Activated CD4-positive, alpha-beta T cell treated with anti-CD3 and anti-CD28 coated beads for 4 hours (primary cell): ENCODE measurements around the gene SLC35E4.
A peak's percentile ranks its signal among the peaks of the same experiment; 100 is the strongest.
"Not testable (repeated sequence)": the region's sequence is repeated elsewhere in the genome, so short reads cannot be mapped to it uniquely, and the experiment has no call there.

Experiments
- DNase-seq, 2 donors: peaks; one replicate each; pipeline ENCODE4 v3.0.0-alpha.2; 2020

The SLC35E4 gene

GRCh38 chr22:30635273-30636225 is at the start of gene SLC35E4:
Gene SLC35E4 (plus strand): TSS chr22:30635781. CDS start chr22:30636451, 670 bp downstream.
- DNase-seq, result peak; percentile 97 to 98

- no peak for DNase-seq
Measured at GRCh38 chr22:30586414-30586813, 49.2 kb upstream of the SLC35E4 start.

DNA sequence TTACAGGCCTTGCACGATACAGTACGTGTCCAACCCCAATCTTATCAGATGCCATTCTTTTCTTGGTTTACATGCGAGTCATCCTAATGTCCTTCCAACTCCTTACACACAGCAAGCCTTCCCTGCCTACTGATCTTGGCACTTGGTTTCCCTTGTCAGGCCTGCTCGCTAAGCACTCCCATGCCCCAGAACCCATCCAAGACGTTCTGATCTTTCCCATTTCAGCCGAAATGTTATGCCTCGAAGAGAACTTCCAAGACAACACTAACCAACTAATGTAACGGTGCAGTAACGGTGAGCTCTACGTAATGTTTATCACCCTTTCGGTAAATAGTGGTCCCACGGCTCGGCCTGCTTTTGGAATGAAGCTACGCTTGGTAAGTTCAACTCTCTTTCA is 44.4 kb upstream of the SLC35E4 start:
- DNase-seq, result peak in 1 of 2 donors; percentile 10

GRCh38 chr22:30591588-30592359 is 43.8 kb upstream of the SLC35E4 start, which contains the start of gene PES1:
Gene PES1 (minus strand): TSS chr22:30591910. CDS start chr22:30591833, 77 bp downstream.
- DNase-seq, result peak; percentile 95

DNA sequence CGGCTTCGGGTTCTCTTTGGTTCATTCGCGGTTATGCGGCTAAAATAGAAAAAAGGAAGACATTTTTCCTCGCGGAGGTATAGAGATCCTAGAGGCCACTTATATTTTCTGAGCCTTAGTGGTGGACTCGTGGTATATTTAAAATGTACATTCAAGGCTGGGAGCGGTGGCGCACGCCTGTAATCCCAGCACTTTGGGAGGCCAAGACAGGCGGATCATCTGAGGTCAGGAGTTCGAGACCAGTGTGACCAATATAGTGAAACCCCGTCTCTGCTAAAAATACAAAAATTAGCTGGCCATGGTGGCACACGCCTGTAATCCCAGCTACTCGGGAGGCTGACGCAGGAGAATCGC is 43.2 kb upstream of the SLC35E4 start:
- DNase-seq, result not testable (repeated sequence)

- DNase-seq, result no peak
Measured at GRCh38 chr22:30596199-30596598, 39.4 kb upstream of the SLC35E4 start.

GRCh38 chr22:30596886-30597285 is 38.7 kb upstream of the SLC35E4 start:
- no peak for DNase-seq

DNA sequence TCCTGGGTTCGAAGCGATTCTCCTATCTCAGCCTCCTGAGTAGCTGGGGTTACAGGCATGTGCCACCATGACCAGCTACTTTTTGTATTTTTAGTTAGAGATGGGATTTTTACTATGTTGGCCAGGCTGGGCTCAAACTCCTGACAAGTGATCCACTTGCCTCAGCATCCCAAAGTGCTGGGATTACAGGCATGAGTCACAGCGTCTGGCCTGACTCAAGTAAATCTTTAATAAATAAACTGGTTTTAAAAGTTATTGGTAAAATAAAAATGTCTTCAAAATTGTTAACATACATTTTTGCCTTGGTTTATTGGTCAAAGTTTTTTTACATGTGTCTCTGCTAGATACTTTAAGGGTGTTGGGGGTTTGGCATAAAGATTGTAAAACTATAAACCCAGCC is 36.6 kb upstream of the SLC35E4 start:
- no peak for DNase-seq

- DNase-seq, result no peak
Measured at GRCh38 chr22:30600921-30601320, 34.7 kb upstream of the SLC35E4 start.

DNA sequence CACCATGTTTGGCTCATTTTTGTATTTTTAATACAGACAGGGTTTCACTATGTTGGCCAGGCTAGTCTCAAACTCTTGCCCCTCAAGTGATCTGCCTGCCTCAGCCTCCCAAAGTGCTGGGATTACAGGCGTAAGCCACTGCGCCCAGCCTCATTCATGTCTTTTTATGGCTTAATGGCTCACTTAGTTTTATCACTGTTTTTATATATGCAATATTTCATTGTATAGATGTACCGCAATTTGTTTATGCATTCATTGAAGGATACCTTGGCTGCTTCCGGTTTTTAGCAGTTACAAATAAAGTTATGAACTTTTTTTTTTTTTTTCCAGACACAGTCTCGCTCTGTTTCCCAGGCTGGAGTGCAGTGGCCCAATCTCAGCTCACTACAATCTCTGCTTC is 34.1 kb upstream of the SLC35E4 start:
- DNase-seq, result no peak

DNA sequence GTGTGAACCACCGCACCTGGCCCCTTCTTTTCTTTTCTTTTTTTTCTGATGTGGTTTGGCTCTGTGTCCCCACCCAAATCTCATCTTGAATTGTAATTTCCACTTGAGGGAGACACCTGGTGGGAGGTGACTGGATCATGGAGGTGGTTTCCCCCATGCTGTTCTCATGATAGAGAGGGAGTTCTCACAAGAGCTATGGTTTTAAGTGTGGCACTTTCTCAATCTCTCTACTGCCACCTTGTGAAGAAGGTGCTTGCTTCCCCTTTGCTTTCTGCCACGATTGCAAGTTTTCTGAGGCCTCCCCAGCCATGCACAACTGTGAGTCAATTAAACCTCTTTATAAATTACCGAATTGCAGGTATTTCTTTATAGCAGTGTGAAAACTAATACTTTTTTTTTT is 33.5 kb upstream of the SLC35E4 start:
- peak in 1 of 2 donors; percentile 13 for DNase-seq

- no peak for DNase-seq
Measured at GRCh38 chr22:30603801-30604200, 31.8 kb upstream of the SLC35E4 start.

- DNase-seq, result no peak
Measured at GRCh38 chr22:30604723-30605122, 30.9 kb upstream of the SLC35E4 start.

GRCh38 chr22:30605449-30606110 is 30.0 kb upstream of the SLC35E4 start:
- DNase-seq, result peak; percentile 14 to 34

DNA sequence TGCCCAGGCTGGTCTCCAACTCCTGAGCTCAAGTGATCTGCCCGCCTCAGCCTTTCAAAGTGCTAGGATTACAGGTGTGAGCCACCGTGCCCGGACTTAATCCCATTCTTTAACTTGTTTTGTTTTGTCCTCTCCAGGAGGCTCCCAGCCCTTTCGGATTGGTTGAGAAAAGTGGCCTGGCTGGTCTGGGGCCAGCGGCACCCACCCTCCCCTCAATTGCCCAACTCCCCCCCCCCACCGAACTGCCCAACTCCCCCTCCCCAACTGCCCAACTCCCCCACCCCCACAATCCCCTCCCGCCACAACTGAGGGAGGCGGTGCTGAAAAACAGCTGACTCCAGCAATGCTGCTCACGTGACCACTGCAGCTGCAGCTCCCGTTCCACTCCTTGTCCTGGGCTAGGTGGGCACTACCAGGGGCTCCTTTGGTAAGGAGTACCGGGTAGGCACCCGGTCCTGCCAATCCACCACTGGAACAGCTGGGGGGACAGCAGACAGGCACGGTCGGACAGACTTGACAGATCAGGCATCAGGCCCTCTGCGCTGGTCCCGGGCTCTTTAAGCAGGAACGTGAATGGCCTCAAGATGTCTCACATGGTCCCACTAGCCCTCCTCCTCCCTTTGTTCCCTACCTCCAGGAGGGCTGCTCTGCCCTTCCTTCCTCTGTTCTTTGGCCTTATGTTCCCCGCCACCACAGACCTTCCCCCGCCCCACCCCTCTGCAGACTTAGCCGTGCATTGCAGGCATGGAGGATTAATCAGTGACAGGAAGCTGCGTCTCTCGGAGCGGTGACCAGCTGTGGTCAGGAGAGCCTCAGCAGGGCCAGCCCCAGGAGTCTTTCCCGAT is 28.9 kb upstream of the SLC35E4 start, which contains the start of gene TCN2:
TSS of gene TCN2 (plus strand) at position 720 of the 845 bp plus-strand sequence. CDS start 158 bp downstream, outside the sequence.
- DNase-seq, result peak; percentile 14 to 17

GRCh38 chr22:30607300-30607930 is 28.2 kb upstream of the SLC35E4 start:
- DNase-seq, result no peak

- DNase-seq, result no peak
Measured at GRCh38 chr22:30607939-30608338, 27.6 kb upstream of the SLC35E4 start.

DNA sequence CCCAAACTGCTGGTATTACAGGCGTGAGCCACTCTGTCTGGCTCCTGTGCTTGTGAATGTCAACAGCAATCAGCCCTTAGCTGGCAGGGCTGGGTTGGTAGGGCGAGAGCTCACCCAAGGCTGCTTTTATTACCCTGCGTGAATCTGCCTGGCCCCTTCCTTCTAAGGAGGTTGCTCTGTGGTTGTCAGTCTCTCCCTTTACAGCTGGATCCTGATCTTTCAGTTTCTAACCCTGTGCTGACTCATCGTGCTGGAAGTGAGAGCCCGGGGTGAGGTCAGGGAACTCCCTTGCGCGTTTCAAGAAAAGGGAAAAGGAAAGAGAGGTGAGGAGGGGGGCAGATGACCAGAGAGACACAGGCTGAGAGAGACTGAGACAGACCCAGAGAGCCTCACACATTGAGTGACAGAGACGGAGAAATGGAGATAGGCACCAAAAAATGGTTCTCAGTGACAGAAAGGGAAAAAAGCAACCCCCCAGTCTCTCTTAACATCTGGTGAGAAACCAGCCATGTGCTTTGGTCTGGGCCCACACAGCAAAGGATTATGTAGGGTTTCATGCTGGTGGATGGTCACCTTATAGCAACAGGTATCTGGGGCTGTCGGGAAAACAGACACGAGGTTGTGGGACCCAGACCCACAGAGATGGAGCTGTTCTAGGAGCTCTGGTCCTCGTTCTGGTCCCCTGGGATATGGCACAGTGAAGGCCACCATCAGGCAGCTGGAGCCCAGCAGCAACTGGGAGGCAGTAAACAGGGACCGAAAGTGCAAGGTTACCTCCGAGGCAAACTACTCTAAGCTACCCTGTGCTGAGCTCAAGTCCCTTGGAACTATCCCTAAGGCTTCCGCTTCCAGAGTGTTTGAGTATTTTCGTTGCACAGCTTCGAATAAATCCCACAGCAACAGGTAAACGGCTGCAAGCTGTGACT is 26.1 kb upstream of the SLC35E4 start:
- no peak for DNase-seq

DNA sequence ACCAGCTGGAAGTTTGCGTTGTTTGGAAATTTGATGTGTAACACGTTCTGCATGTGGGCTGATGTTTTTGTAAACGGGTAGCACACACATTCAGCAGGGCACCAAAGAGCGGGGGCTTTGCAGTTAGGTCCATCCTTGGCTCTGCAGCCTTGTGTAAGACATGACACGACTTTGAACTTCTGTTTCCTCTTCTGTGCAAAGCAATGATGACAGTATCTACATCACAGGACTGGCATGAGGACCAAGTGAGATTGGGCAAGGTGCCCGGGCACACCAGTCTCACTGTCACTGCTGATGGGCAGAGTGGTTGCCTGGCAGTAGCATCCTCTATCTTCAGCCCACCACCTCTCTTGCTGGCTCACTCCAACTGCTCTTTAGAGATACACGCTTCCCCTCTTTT is 25.3 kb upstream of the SLC35E4 start:
- DNase-seq, result no peak

GRCh38 chr22:30611197-30611596 is 24.4 kb upstream of the SLC35E4 start:
- no peak for DNase-seq
